ENCODE results near the gene SLC44A5. TPM values are rescaled to one million over a fixed set of nuclear protein-coding genes. Genes with fewer than 3 reads are reported as not detected.

Gene SLC44A5
- total RNA-seq, 1 experiment from 2014 or later, result 0.18 TPM

GRCh38 chr1:75519651-75520427, 91.1 kb downstream of the SLC44A5 start (continued):
- TF ChIP-seq TCF7L2 (IDR thresholded peaks at IDR 0.05; ENCODE audit: low read depth, low read length), result no peak

GRCh38 chr1:75518686-75519085, 92.2 kb downstream of the SLC44A5 start:
- POLR2A ChIA-PET, result no interaction called here
- no peaks in the 10 kb centered on the region; the same call in 1 of the 2 replicates for H3K27me3 ChIP-seq (ENCODE audit: control insufficient read depth, insufficient read depth, low read length)
- DNase-seq (ENCODE audit: low read depth, low spot score) (no peak), ATAC-seq (no peak)
- no peak overlapping the region for H3K4me3 ChIP-seq (ENCODE audit: low read depth in 2 of 2, low read length in 2 of 2)
- TF ChIP-seq TCF7L2 (IDR thresholded peaks at IDR 0.05; ENCODE audit: low read depth, low read length) (no peak), SIN3A (IDR thresholded peaks at IDR 0.05; ENCODE audit: borderline replicate concordance, insufficient read depth, low read depth, low read length) (no peak), REST (IDR thresholded peaks at IDR 0.05; ENCODE audit: insufficient read depth in 1 of 2, low read depth in 2 of 2, low read length in 1 of 2) (no peak), CTCF (IDR thresholded peaks at IDR 0.05) (no peak), POLR2AphosphoS5 (IDR thresholded peaks at IDR 0.05; ENCODE audit: low read depth, low read length) (no peak)
- no peaks in the 10 kb centered on the region for H3K4me1 ChIP-seq (ENCODE audit: control insufficient read depth, insufficient read depth, low read length)
- intact Hi-C loops (cut with micrococcal nuclease; ENCODE audit: unreplicated experiment), result no loop called here
- H3K27ac ChIP-seq (ENCODE audit: low read length), result no peak overlapping the region
- CTCF ChIA-PET, result no interaction called here
- no TSS peak for BruUV-seq (replicated peaks)
- no peaks in the 10 kb centered on the region for H3K9me3 ChIP-seq (ENCODE audit: control insufficient read depth, insufficient read depth, low read depth, low read length)
- H3K36me3 ChIP-seq (ENCODE audit: control insufficient read depth, insufficient read depth, low read length), result no peaks in the 10 kb centered on the region
- in situ Hi-C loops (cut with HindIII; ENCODE audit: low pct_unique_long_range_greater_than_20kb, low sequenced_read_pairs), result no loop called here

GRCh38 chr1:75514270-75514669, 96.6 kb downstream of the SLC44A5 start:
- intact Hi-C loops (cut with micrococcal nuclease; ENCODE audit: unreplicated experiment), result no loop called here
- no peak for TF ChIP-seq POLR2AphosphoS5 (IDR thresholded peaks at IDR 0.05; ENCODE audit: low read depth, low read length)
- TF ChIP-seq CTCF (IDR thresholded peaks at IDR 0.05), result no peak
- TF ChIP-seq REST (IDR thresholded peaks at IDR 0.05; ENCODE audit: insufficient read depth in 1 of 2, low read depth in 2 of 2, low read length in 1 of 2), result no peak
- no peak for TF ChIP-seq TCF7L2 (IDR thresholded peaks at IDR 0.05; ENCODE audit: low read depth, low read length)
- no peak for TF ChIP-seq SIN3A (IDR thresholded peaks at IDR 0.05; ENCODE audit: borderline replicate concordance, insufficient read depth, low read depth, low read length)
- CTCF ChIA-PET, result no interaction called here

More at GRCh38 chr1:75514270-75514669, 96.6 kb downstream of the SLC44A5 start:
- Histone ChIP-seq H3K27me3 (ENCODE audit: control insufficient read depth, insufficient read depth, low read length) (no peaks in the 10 kb centered on the region), H3K4me1 (ENCODE audit: control insufficient read depth, insufficient read depth, low read length) (no peaks in the 10 kb centered on the region), H3K36me3 (ENCODE audit: control insufficient read depth, insufficient read depth, low read length) (no peaks in the 10 kb centered on the region), H3K27ac (ENCODE audit: low read length) (no peak overlapping the region), H3K9me3 (ENCODE audit: control insufficient read depth, insufficient read depth, low read depth, low read length) (no peaks in the 10 kb centered on the region), H3K4me3 (ENCODE audit: low read depth in 2 of 2, low read length in 2 of 2) (no peak overlapping the region)
- POLR2A ChIA-PET, result no interaction called here
- no TSS peak for BruUV-seq (replicated peaks)
- ATAC-seq (no peak), DNase-seq (ENCODE audit: low read depth, low spot score) (no peak)
- in situ Hi-C loops (cut with HindIII; ENCODE audit: low pct_unique_long_range_greater_than_20kb, low sequenced_read_pairs), result no loop called here

All from Panc1 (cell line).